Measurements from ENCODE around the gene PRELID3B. TPM values are rescaled to one million over a fixed set of nuclear protein-coding genes. Genes with fewer than 3 reads are reported as not detected.

Gene PRELID3B
- total and polyA plus RNA-seq, 2 of the 8 experiments (the other 6 are each of a cell fraction or from before 2014, with no cell fraction given) = 8.1 to 50.5 TPM

DNA sequence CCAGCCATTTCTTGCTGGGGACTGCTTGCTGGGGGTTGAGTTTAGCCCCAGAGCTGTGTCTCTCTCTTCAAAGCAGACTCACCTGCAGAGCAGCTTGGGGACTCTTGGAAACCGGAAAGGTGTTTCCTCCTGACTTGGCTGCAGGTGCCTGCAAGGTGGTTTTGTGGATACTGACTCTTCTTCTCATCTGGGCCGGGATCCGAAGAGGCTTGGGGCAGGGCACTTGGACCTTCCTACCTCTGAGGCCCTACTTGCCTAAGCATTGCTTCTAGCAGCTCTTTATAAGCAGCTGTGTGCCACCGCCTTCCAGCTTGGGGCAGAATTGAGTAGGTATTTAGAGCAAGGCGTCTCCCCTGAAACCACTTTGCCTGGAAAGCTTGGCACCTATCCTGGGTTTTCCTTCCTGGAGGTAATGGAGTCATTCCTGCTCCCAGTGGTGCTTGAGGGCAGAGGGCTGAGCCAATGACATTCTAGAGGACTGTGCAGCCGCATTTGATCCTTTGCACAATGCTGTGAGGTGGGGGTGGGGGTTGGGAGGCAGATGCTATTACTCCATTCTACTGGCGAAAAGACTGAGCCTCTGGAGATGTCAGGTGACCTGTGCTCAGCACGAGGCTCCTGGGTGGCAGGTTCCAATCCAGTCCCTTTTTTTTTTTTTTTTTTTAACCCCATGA, 32.1 kb downstream of the PRELID3B start:
- H4K91ac ChIP-seq (replicated peaks; ENCODE audit: insufficient read length, low read length) = no peak overlapping the region
- no peaks in the 10 kb centered on the region for H3K79me2 ChIP-seq (ENCODE audit: control insufficient read depth in 1 of 2, insufficient read depth in 2 of 2, low read length in 2 of 2)
- no peaks in the 10 kb centered on the region for H4K20me1 ChIP-seq (replicated peaks in 1 of 2; ENCODE audit: control insufficient read depth in 1 of 2, insufficient read depth in 2 of 2, low read length in 2 of 2)
- 0 out of 2 replicates have a peak overlapping the region, but pooled peaks have one; percentile 50 for H2BK12ac ChIP-seq (ENCODE audit: low read depth, low read length)
- H2AK5ac ChIP-seq (ENCODE audit: low read depth, low read length) = no peak overlapping the region
- no peaks in the 10 kb centered on the region for H3K9me3 ChIP-seq (ENCODE audit: insufficient read depth in 2 of 2, low read depth in 1 of 2, low read length in 1 of 2)
- H4K8ac ChIP-seq (ENCODE audit: extremely low read depth, insufficient read depth, low read length) = 0 out of 2 replicates have a peak overlapping the region, but pooled peaks have one; percentile 18
- TF ChIP-seq KDM5A (IDR thresholded peaks at IDR 0.05; ENCODE audit: low read length) = no peak
- TF ChIP-seq TBP (IDR thresholded peaks at IDR 0.05; ENCODE audit: low read depth, low read length) = no peak
- no peak for TF ChIP-seq GABPA (IDR thresholded peaks at IDR 0.05; ENCODE audit: borderline replicate concordance, insufficient read depth, low read length)
- H3K27me3 ChIP-seq (replicated peaks in 1 of 4; ENCODE audit: control insufficient read depth in 3 of 4, extremely low read depth in 1 of 4, insufficient read depth in 3 of 4, low read length in 3 of 4) = peaks cover 0 to 12% (median 5%) of the 10 kb centered on the region in 4 experiments; a peak in 4 of 7 replicates
- H3K14ac ChIP-seq (ENCODE audit: insufficient read length) = no peak overlapping the region
- H3K79me1 ChIP-seq (ENCODE audit: low read depth, low read length) = no peaks in the 10 kb centered on the region
- POLR2A ChIA-PET (ENCODE audit: partially characterized antibody) = interaction anchor here (0.6 to 1.7 kb wide), 2 partner anchors 12 to 158 kb away, joined by 3 to 9 read pairs; partner anchors contain the start of gene GNAS
- H2BK5ac ChIP-seq (ENCODE audit: low read depth, low read length) = no peak overlapping the region
- H3K4me3 ChIP-seq (ENCODE audit: extremely low read depth in 1 of 4, insufficient read depth in 2 of 4, low read depth in 3 of 4, low read length in 4 of 4) = no peak overlapping the region
- DNase-seq (ENCODE audit: low read depth in 1 of 2, low spot score in 2 of 2) (no peak), FAIRE-seq (no peak)
- H2BK15ac ChIP-seq (ENCODE audit: low read length) = no peak overlapping the region
- 95% methylated on average over 8 of the region's 8 CpGs; no CpG with 5 or more reads in 1 of the 2 experiments for WGBS, 2 experiments (ENCODE audit: extremely low coverage in 1 of 2, insufficient coverage in 1 of 2, insufficient read length in 1 of 2, insufficient replicate concordance in 2 of 2, low coverage in 1 of 2, low lambda C conversion rate in 2 of 2, missing lambda C conversion rate in 1 of 2)
- H3K56ac ChIP-seq (replicated peaks; ENCODE audit: insufficient read length, low read depth, low read length) = no peak overlapping the region
- H2AFZ ChIP-seq (ENCODE audit: low read length) = no peak overlapping the region
- H3K23ac ChIP-seq (ENCODE audit: insufficient read length) = no peak overlapping the region
- H3K18ac ChIP-seq (ENCODE audit: extremely low read depth, low read length) = no peak overlapping the region
- H2BK20ac ChIP-seq (ENCODE audit: low read length) = no peak overlapping the region
- no peak overlapping the region for H2BK120ac ChIP-seq (replicated peaks; ENCODE audit: low read depth, low read length)
- peaks cover 0 to 8% (median 7%) of the 10 kb centered on the region in 4 experiments; a peak in 3 of 7 replicates for H3K4me1 ChIP-seq (replicated peaks in 1 of 4; ENCODE audit: control insufficient read depth in 3 of 4, insufficient read depth in 4 of 4, low read length in 3 of 4)
- H3K36me3 ChIP-seq (ENCODE audit: control insufficient read depth in 2 of 4, insufficient read depth in 4 of 4, low read length in 3 of 4) = no peaks in the 10 kb centered on the region
- peaks cover 2% of the 10 kb centered on the region; the same call in 1 of the 2 replicates for H3K23me2 ChIP-seq (ENCODE audit: low read depth, low read length)
- H3K9ac ChIP-seq (replicated peaks in 1 of 4; ENCODE audit: extremely low read depth in 1 of 4, low read depth in 3 of 4, low read length in 3 of 4) = no peak overlapping the region
- H3K4me2 ChIP-seq (ENCODE audit: insufficient read depth in 1 of 2, low read depth in 2 of 2, low read length in 2 of 2) = no peak overlapping the region
- CTCF ChIA-PET (ENCODE audit: partially characterized antibody) = interaction anchor here (0.7 to 1.3 kb wide), 3 partner anchors 9 to 1202 kb away, joined by 3 to 5 read pairs (median 3); no protein-coding TSS in a partner anchor
- no peak overlapping the region for H3K27ac ChIP-seq (ENCODE audit: low read depth, low read length)
- no peak overlapping the region for H4K5ac ChIP-seq (ENCODE audit: insufficient read length, low read depth, low read length)
- no peak overlapping the region for H3K4ac ChIP-seq (replicated peaks; ENCODE audit: insufficient read length, low read depth, low read length)
